ENCODE measurements around the gene NRCAM.
"Not testable (repeated sequence)": the region's sequence is repeated elsewhere in the genome, so short reads cannot be mapped to it uniquely, and the experiment has no call there.

DNA sequence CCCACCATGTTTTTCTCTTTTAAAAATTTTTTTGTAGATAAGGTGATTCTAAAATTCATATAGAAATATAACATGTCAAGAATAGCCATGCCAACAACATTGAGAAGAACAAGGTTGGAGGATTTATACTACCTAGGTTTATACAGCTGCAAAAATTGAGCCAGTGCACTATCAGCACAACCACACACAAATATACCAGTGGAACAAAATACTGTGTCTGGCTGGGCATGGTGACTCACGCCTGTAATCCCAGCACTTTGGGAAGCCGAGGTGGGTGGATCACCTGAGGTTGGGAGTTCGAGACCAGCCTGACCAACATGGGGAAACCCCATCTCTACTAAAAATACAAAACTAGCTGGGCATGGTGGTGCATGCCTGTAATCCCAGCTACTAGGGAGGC, 48.3 kb upstream of the NRCAM start:
- TF ChIP-seq EP300, POLR2A, POLR2AphosphoS5 (IDR thresholded peaks at IDR 0.05): not testable (repeated sequence)
- TF ChIP-seq, protein P1, sequence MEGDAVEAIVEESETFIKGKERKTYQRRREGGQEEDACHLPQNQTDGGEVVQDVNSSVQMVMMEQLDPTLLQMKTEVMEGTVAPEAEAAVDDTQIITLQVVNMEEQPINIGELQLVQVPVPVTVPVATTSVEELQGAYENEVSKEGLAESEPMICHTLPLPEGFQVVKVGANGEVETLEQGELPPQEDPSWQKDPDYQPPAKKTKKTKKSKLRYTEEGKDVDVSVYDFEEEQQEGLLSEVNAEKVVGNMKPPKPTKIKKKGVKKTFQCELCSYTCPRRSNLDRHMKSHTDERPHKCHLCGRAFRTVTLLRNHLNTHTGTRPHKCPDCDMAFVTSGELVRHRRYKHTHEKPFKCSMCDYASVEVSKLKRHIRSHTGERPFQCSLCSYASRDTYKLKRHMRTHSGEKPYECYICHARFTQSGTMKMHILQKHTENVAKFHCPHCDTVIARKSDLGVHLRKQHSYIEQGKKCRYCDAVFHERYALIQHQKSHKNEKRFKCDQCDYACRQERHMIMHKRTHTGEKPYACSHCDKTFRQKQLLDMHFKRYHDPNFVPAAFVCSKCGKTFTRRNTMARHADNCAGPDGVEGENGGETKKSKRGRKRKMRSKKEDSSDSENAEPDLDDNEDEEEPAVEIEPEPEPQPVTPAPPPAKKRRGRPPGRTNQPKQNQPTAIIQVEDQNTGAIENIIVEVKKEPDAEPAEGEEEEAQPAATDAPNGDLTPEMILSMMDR (IDR thresholded peaks at IDR 0.05) = not testable (repeated sequence)
